Neural cell (in vitro differentiated cells): ENCODE results near the gene CROCC2. TPM values are rescaled to one million over a fixed set of nuclear protein-coding genes. Genes with fewer than 3 reads are reported as not detected.

ENCODE experiments used
- H2AFZ ChIP-seq: fragments of 200-600, 300-800 bp; sonication (generic), shearing (Covaris generic); 2 replicates; pipeline ENCODE4 v1.6.0; 2014; ENCODE audit warnings: low read depth, mild to moderate bottlenecking, antibody characterized with exemption, low read length, moderate library complexity
- H3F3A ChIP-seq: fragments of 200-600 bp; shearing (Covaris generic); 2 replicates; pipeline ENCODE4 v1.6.1; 2016; ENCODE audit warnings: mild to moderate bottlenecking, moderate library complexity, mixed read lengths, antibody characterized with exemption, low read length; ENCODE audit not compliant: insufficient read depth, poor library complexity, severe bottlenecking
- H3K27ac ChIP-seq: fragments of 200-600, 300-800 bp; sonication (generic), shearing (Covaris generic); 2 replicates; pipeline ENCODE4 v1.5.1; 2014; ENCODE audit warnings: mild to moderate bottlenecking, low read length, moderate library complexity
- H3K27me3 ChIP-seq: fragments of 300-800, 200-600 bp; sonication (generic), shearing (Covaris generic); 2 replicates; pipeline ENCODE4 v1.6.0; 2014; ENCODE audit warnings: mild to moderate bottlenecking, low read depth, low read length, moderate library complexity; ENCODE audit not compliant: insufficient read depth
- H3K36me3 ChIP-seq: fragments of 300-800, 200-600 bp; sonication (generic), shearing (Covaris generic); 2 replicates; pipeline ENCODE4 v1.5.1; 2014; ENCODE audit warnings: mild to moderate bottlenecking, antibody characterized with exemption, low read length, moderate library complexity; ENCODE audit not compliant: insufficient read depth
- H3K4me2 ChIP-seq: fragments of 300-800, 200-600 bp; sonication (generic), shearing (Covaris generic); 2 replicates; pipeline ENCODE4 v1.6.0; 2014; ENCODE audit warnings: mild to moderate bottlenecking, low read length
- H3K4me3 ChIP-seq: fragments of 300-800, 200-600 bp; sonication (generic), shearing (Covaris generic); 2 replicates; pipeline ENCODE4 v1.5.1; 2014; ENCODE audit warnings: mild to moderate bottlenecking, low read length, moderate library complexity
- H3K79me2 ChIP-seq: fragments of 200-600 bp; shearing (Covaris generic); replicated peaks from 2 replicates; pipeline ENCODE4 v1.6.0; 2014; ENCODE audit warnings: mild to moderate bottlenecking, low read length, moderate library complexity; ENCODE audit not compliant: insufficient read depth
- H3K9ac ChIP-seq: fragments of 300-800, 200-600 bp; sonication (generic), shearing (Covaris generic); 2 replicates; pipeline ENCODE4 v1.6.1; 2016; ENCODE audit warnings: mild to moderate bottlenecking, low read length, mixed read lengths
- H3K9me2 ChIP-seq: fragments of 200-600 bp; shearing (Covaris generic); 2 replicates; pipeline ENCODE4 v1.6.1; 2016; ENCODE audit warnings: mild to moderate bottlenecking, low read length, mixed read lengths; ENCODE audit not compliant: insufficient read depth
- H3K9me3 ChIP-seq: fragments of 200-600, 300-800 bp; sonication (generic), shearing (Covaris generic); 2 replicates; pipeline ENCODE4 v1.6.1; 2016; ENCODE audit warnings: mild to moderate bottlenecking, mixed run types, low read length, moderate library complexity, mixed read lengths
- H4K20me1 ChIP-seq: fragments of 200-600 bp; shearing (Covaris generic); 2 replicates; pipeline ENCODE4 v1.6.1; 2016; ENCODE audit warnings: mild to moderate bottlenecking, mixed run types; ENCODE audit not compliant: insufficient read depth
- CTCF ChIP-seq: fragments of 450-650 bp; IDR thresholded peaks from 2 replicates; pipeline ENCODE4 v1.5.1; 2014; ENCODE audit warnings: antibody characterized with exemption, mild to moderate bottlenecking, moderate library complexity; ENCODE audit not compliant: poor library complexity, severe bottlenecking
- EP300 ChIP-seq: fragments of 450-650 bp; conservative IDR thresholded peaks from 2 replicates; pipeline ENCODE4 v1.6.1; 2014; ENCODE audit warnings: antibody characterized with exemption, mild to moderate bottlenecking, moderate library complexity; ENCODE audit not compliant: poor library complexity, severe bottlenecking
- EZH2 ChIP-seq: fragments of 200-600, 300-800 bp; shearing (Covaris generic), sonication (generic); IDR thresholded peaks from 2 replicates; pipeline ENCODE4 v1.6.1; 2014; ENCODE audit warnings: antibody characterized with exemption, low read length, borderline replicate concordance, mild to moderate bottlenecking; ENCODE audit not compliant: insufficient read depth, poor library complexity, severe bottlenecking
- MXI1 ChIP-seq: fragments of 450-650 bp; conservative IDR thresholded peaks from 2 replicates; pipeline ENCODE4 v1.6.1; 2014; ENCODE audit warnings: antibody characterized with exemption, mild to moderate bottlenecking; ENCODE audit not compliant: poor library complexity, severe bottlenecking
- POLR2AphosphoS5 ChIP-seq: IDR thresholded peaks from 2 replicates; pipeline ENCODE4 v1.6.1; 2012
- RAD21 ChIP-seq: fragments of 450-650 bp; conservative IDR thresholded peaks from 2 replicates; pipeline ENCODE4 v1.6.1; 2014; ENCODE audit warnings: antibody characterized with exemption, mild to moderate bottlenecking, moderate library complexity
- REST ChIP-seq: IDR thresholded peaks from 2 replicates; pipeline ENCODE4 v1.6.1; 2012; ENCODE audit warnings: borderline replicate concordance
- SMC3 ChIP-seq: fragments of 450-650 bp; conservative IDR thresholded peaks from 2 replicates; pipeline ENCODE4 v1.6.1; 2014; ENCODE audit warnings: antibody characterized with exemption, mild to moderate bottlenecking, moderate library complexity; ENCODE audit not compliant: poor library complexity
- TAF1 ChIP-seq: IDR thresholded peaks from 2 replicates; pipeline ENCODE4 v1.6.1; 2012; ENCODE audit warnings: low read depth
- polyA plus RNA-seq: library from polyadenylated mRNA; depleted of rRNA; stranded (reverse); fragments of >200 nt; gene quantifications from 2 replicates; pipeline ENCODE4 v1.2.3, GENCODE V29; 2014

The CROCC2 gene
- polyA plus RNA-seq, 1 donor from 2014 or later, result 0.09 TPM

GRCh38 chr2:241015439-241015838, 109.3 kb downstream of the CROCC2 start:
- no peaks in the 10 kb centered on the region for H4K20me1 ChIP-seq
- no peaks in the 10 kb centered on the region for H3K9me3 ChIP-seq
- no peak overlapping the region for H3K9ac ChIP-seq
- no peak overlapping the region for H2AFZ ChIP-seq
- H3K27ac ChIP-seq, result no peak overlapping the region
- H3K27me3 ChIP-seq, result no peaks in the 10 kb centered on the region
- no peaks in the 10 kb centered on the region for H3K36me3 ChIP-seq
- no peaks in the 10 kb centered on the region for H3K9me2 ChIP-seq
- no peak overlapping the region for H3K4me3 ChIP-seq
- TF ChIP-seq SMC3 (no peak), CTCF (no peak), EZH2 (no peak), POLR2AphosphoS5 (no peak), TAF1 (no peak), MXI1 (no peak), RAD21 (no peak), REST (no peak), EP300 (no peak)
- H3K79me2 ChIP-seq, result no peaks in the 10 kb centered on the region
- no peak overlapping the region for H3K4me2 ChIP-seq
- H3F3A ChIP-seq, result no peaks in the 10 kb centered on the region

- Histone ChIP-seq H3K27ac (no peak overlapping the region), H3K79me2 (no peaks in the 10 kb centered on the region), H3K9me3 (peaks cover 1% of the 10 kb centered on the region), H3K4me3 (no peak overlapping the region), H3F3A (no peaks in the 10 kb centered on the region), H3K9ac (no peak overlapping the region), H3K9me2 (no peaks in the 10 kb centered on the region), H3K27me3 (no peaks in the 10 kb centered on the region), H3K36me3 (no peaks in the 10 kb centered on the region), H3K4me2 (no peak overlapping the region), H4K20me1 (no peaks in the 10 kb centered on the region), H2AFZ (no peak overlapping the region)
- TF ChIP-seq REST (no peak), EZH2 (no peak), MXI1 (no peak), EP300 (no peak), SMC3 (no peak), POLR2AphosphoS5 (no peak)
These were observed 111.2 kb downstream of the CROCC2 start for GRCh38 chr2:241017228-241017940.
